K562 (cell line): ENCODE measurements around the gene FEN1.

ENCODE experiments used
- CTCF ChIP-seq, 3 experiments: IDR thresholded peaks in 2 of 3; conservative IDR thresholded peaks in 1 of 3; 2 replicates each; pipeline ENCODE4 v1.5.1; 2011 to 2012; ENCODE audit warnings: low read length in 3 of 3, mild to moderate bottlenecking in 3 of 3, control low read depth in 2 of 3, improper control_type of control experiment in 1 of 3, inconsistent platforms in 1 of 3, low read depth in 1 of 3, mixed read lengths in 1 of 3, moderate library complexity in 1 of 3; ENCODE audit not compliant: insufficient read depth in 2 of 3
- DDX20 ChIP-seq: fragments of 450-650 bp; IDR thresholded peaks from 2 replicates; pipeline ENCODE4 v1.6.1; 2016; ENCODE audit warnings: missing genetic modification characterization, low read depth, mild to moderate bottlenecking, missing compliant biosample characterization, moderate library complexity
- MEF2A ChIP-seq: IDR thresholded peaks from 2 replicates; pipeline ENCODE4 v1.6.1; 2011; ENCODE audit warnings: low read depth, mild to moderate bottlenecking, low read length, moderate library complexity; ENCODE audit not compliant: control insufficient read depth
- RFX5 ChIP-seq: IDR thresholded peaks from 2 replicates; pipeline ENCODE4 v1.6.1; 2011; ENCODE audit warnings: low read depth, mild to moderate bottlenecking, improper control_type of control experiment, low read length
- ZNF174 ChIP-seq: fragments of 250-450 bp; sonication (Bioruptor Pico); IDR thresholded peaks from 2 replicates; pipeline ENCODE4 v1.4.0; 2020; ENCODE audit warnings: mild to moderate bottlenecking
- ZNF282 ChIP-seq: sonication (generic); formaldehyde crosslinking; IDR thresholded peaks from 2 replicates; pipeline ENCODE4 v1.8.1; 2023; ENCODE audit warnings: missing genetic modification reagents
- ZNF589 ChIP-seq: fragments of 200-800 bp; sonication (Bioruptor generic); IDR thresholded peaks from 2 replicates; pipeline ENCODE4 v1.6.1; 2016; ENCODE audit warnings: low read depth, missing genetic modification characterization, missing compliant biosample characterization
- ZNF740 ChIP-seq, 3 experiments: fragments of 200-800 bp in 1 of 3; sonication (Bioruptor generic) in 1 of 3; sonication (generic) in 1 of 3; formaldehyde crosslinking in 1 of 3; IDR thresholded peaks; 2 replicates each; pipeline versions ENCODE4 v1.6.1 to v1.8.0; 2016 to 2022; ENCODE audit warnings: mild to moderate bottlenecking in 2 of 3, missing compliant biosample characterization in 2 of 3, missing genetic modification characterization in 2 of 3, missing genetic modification reagents in 1 of 3

GRCh38 chr11:61761440-61762222 is 31.1 kb upstream of the FEN1 start:
- TF ChIP-seq RFX5 (no peak), CTCF (IDR thresholded peaks at IDR 0.05 in 2 of 3, conservative IDR thresholded peaks at IDR 0.05 in 1 of 3; ENCODE audit: insufficient read depth in 2 of 3, low read depth in 1 of 3, low read length in 3 of 3) (no peak), ZNF282 (CRISPR knock-in tag) (no peak), MEF2A (no peak), ZNF174 (CRISPR knock-in tag) (no peak), ZNF589 (no peak), DDX20 (tag) (no peak), ZNF740 (CRISPR knock-in tag; IDR thresholded peaks at IDR 0.05) (no peak), ZNF740 (tag; IDR thresholded peaks at IDR 0.05) (no peak)
